GM19463 (cell line): ENCODE results near the gene HRAS.
A peak's percentile ranks its signal among the peaks of the same experiment; 100 is the strongest.

Experiments
- ATAC-seq: cut with Tn5 transposase; IDR thresholded peaks from one replicate; pipeline ENCODE4 v1.9.1; 2021; ENCODE audit warnings: mild to moderate bottlenecking, moderate library complexity; ENCODE audit not compliant: unreplicated experiment

Gene HRAS

GRCh38 chr11:514606-515005 is 20.8 kb downstream of the HRAS start:
- ATAC-seq = no peak

GRCh38 chr11:512761-513595 is 22.4 kb downstream of the HRAS start:
- no peak for ATAC-seq

GRCh38 chr11:508956-509355 is 26.4 kb downstream of the HRAS start:
- ATAC-seq = no peak

GRCh38 chr11:507727-508515 is 27.5 kb downstream of the HRAS start:
- no peak for ATAC-seq

- ATAC-seq = peak; percentile 37
These were observed 28.2 kb downstream of the HRAS start, which contains the start of gene RNH1 for GRCh38 chr11:506995-507726. RNH1 (minus strand) TSS chr11:507242; CDS start chr11:502162, 5,080 bp downstream.

GRCh38 chr11:506238-506994 is 29.0 kb downstream of the HRAS start:
- peak; percentile 66 for ATAC-seq

- ATAC-seq = no peak
These were observed 30.4 kb downstream of the HRAS start for GRCh38 chr11:504994-505344.

- ATAC-seq = no peak
These were observed 31.1 kb downstream of the HRAS start for GRCh38 chr11:504053-504993.

- no peak for ATAC-seq
These were observed 32.0 kb downstream of the HRAS start for GRCh38 chr11:503179-503981.

- ATAC-seq = no peak
These were observed 32.8 kb downstream of the HRAS start for GRCh38 chr11:502288-503178.

GRCh38 chr11:501683-502287 is 33.6 kb downstream of the HRAS start:
- no peak for ATAC-seq

GRCh38 chr11:501001-501682 is 34.2 kb downstream of the HRAS start:
- ATAC-seq = no peak

- no peak for ATAC-seq
These were observed 35.9 kb downstream of the HRAS start for GRCh38 chr11:499201-500076.

GRCh38 chr11:498297-499181 is 36.8 kb downstream of the HRAS start:
- ATAC-seq = no peak
